Right ventricle myocardium inferior (tissue), 1 donor: Measurements from ENCODE around the gene TBC1D25. TPM values are rescaled to one million over a fixed set of nuclear protein-coding genes. Genes with fewer than 3 reads are reported as not detected.
"Not testable (repeated sequence)": the region's sequence is repeated elsewhere in the genome, so short reads cannot be mapped to it uniquely, and the experiment has no call there.

Source experiments
- ATAC-seq: fragments of 200-7000 bp; cut with Tn5 transposase; one replicate; pipeline ENCODE4 v1.9.1; 2020; ENCODE audit warnings: mild to moderate bottlenecking, moderate library complexity
- DNase-seq: peaks from one replicate; pipeline ENCODE4 v3.0.0; 2021; ENCODE audit errors: missing footprints
- intact Hi-C: fragments of 100-400 bp; cut with DNase I; formaldehyde crosslinking; loops from one replicate; pipeline ENCODE4 v1.11.0; 2022
- total RNA-seq: library from RNA; stranded (reverse); fragmentation: NEBNext Ultra II Directional; extraction: Animal tissue kit (Norgen Biotek cat#: 25700); gene quantifications from one replicate; pipeline ENCODE4 v1.2.1, GENCODE V29; 2021
- donor health status: DM: no; HTN: yes; CAD: no; lungs with severe emphysema.

Gene TBC1D25
- total RNA-seq, 1 donor from 2014 or later, result 20.5 TPM

GRCh38 chrX:48513670-48514069, 25.8 kb upstream of the TBC1D25 start:
- intact Hi-C loops, result no loop called here
- ATAC-seq, result no peak
- DNase-seq, result no peak

GRCh38 chrX:48514126-48514806, 25.2 kb upstream of the TBC1D25 start:
- ATAC-seq, result no peak
- intact Hi-C loops, result no loop called here

GRCh38 chrX:48514868-48515460, 24.6 kb upstream of the TBC1D25 start:
- intact Hi-C loops, result no loop called here
- DNase-seq, result no peak
- ATAC-seq, result no peak

More at GRCh38 chrX:48514126-48514806, 25.2 kb upstream of the TBC1D25 start:
- no peak for DNase-seq

GRCh38 chrX:48515842-48516241, 23.7 kb upstream of the TBC1D25 start:
- ATAC-seq, result no peak

DNA sequence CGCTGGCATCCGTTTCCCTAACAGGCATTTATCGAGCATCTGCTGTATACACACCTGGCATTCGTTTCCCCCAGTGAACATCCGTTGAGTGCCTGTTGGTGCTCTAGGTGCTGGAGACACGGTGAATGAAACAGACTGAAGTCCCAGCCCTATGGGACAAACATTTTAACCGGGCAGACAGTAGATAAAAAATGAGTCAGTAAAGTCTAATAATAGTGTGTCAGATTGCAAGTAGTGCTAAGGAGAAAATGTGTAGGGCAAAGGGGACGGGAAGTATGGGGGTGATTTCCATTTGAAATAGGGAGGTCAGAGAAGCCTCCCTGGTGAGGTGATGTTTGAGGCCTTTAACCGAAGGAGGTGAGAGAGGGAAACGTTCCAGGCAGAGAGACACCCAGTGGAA, 23.2 kb upstream of the TBC1D25 start:
- ATAC-seq (no peak), DNase-seq (no peak)
- intact Hi-C loops, result no loop called here

More at GRCh38 chrX:48515842-48516241, 23.7 kb upstream of the TBC1D25 start:
- intact Hi-C loops, result no loop called here
- DNase-seq, result no peak

DNA sequence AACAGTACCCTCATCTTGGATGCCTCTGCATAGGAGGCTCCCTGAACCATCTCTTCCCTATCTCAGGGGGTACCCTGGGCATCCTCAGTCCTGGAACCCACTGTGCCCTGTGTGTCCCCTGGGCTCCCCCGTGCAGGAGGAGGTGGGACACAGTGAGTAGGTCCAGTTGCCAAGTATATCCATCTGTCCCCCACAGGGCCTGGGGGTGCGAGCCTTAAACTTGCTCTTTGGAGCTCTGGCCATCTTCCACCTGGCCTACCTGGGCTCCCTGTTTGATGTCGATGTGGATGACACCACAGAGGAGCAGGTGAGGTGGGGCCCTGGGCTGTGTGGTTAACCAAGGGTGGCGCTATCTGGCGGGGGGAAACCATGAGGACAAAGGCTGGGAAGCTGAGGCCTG, 22.5 kb upstream of the TBC1D25 start:
- intact Hi-C loops, result no loop called here
- no peak for ATAC-seq

GRCh38 chrX:48519481-48519880, 20.0 kb upstream of the TBC1D25 start:
- ATAC-seq, DNase-seq, intact Hi-C loops: not testable (repeated sequence)

More for the DNA sequence above, 22.5 kb upstream of the TBC1D25 start:
- DNase-seq, result no peak

- DNase-seq, result no peak
- intact Hi-C loops, result no loop called here
- ATAC-seq, result no peak
These were observed 19.1 kb upstream of the TBC1D25 start for GRCh38 chrX:48520455-48520854.

DNA sequence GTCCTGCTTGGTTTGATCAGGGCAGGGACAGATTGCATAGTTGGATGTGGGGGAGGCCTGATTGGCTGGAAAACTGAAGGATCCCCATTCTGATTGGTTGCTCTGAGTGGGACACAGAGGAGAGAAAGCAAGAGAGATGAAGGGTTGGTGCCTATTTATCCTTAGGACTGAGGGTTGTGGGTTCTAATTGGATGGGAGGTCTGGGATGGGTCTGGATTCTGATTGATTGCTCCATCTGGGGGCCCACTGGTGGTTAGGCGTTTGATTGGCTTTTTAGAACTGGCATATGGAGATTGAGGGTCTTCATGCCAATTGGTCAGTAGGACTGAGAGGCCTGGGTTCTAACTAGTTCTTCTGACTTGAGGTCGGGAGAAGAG, 18.6 kb upstream of the TBC1D25 start:
- ATAC-seq (no peak), DNase-seq (no peak)
- intact Hi-C loops, result no loop called here

DNA sequence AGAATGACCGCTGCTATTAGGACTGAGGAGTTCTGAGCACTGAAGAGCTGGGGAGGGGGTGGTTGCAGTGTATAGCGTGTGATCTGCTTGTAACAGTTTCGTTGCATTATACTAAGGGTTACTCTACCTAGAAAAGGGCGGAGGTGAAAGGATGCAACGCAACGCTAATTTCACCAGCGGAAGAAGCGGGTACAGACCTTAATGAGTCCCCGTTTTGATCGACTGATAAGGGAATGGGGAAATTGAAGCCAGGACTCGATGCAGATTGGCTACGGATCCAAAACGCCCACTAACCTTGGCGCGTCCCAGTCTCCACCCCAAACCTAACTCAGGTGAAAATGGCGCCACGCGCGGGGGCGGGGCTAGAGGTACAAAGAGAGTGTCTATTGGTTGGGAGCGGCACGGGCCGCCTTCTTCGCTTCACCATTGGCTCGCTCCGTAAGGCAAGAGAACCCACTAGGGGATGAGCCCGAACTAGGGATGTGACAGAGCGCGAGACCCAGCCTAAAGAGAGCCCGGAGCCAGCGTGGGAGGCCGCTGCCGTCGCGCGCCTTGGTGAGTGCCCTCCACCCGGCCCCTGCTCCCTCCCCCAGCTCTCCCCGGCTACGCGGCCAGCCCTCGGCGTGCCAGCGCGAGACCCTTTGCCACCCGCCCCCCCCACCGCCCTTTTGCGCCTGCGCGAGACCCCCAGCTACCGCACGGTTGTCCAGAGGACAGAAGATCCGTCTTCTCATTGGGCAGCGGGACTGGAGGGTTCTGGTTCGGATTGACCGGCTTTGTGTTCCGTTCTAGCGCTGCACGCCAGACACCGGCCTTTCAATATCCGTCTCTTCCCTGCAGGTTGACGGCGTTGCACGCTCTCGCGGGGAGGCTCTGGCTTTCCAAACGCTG, 17.9 kb upstream of the TBC1D25 start, which contains the start of gene EBP:
Gene EBP, plus strand, starts transcription at position 456 of the 891 bp plus-strand sequence. CDS start 1,964 bp downstream, outside the sequence.
- DNase-seq (peak; percentile 94), ATAC-seq (peak; percentile 99)
- intact Hi-C loops, result no loop called here

- peak; percentile 15 for ATAC-seq
- intact Hi-C loops, result no loop called here
These were observed 17.2 kb upstream of the TBC1D25 start for GRCh38 chrX:48522291-48522690.

DNA sequence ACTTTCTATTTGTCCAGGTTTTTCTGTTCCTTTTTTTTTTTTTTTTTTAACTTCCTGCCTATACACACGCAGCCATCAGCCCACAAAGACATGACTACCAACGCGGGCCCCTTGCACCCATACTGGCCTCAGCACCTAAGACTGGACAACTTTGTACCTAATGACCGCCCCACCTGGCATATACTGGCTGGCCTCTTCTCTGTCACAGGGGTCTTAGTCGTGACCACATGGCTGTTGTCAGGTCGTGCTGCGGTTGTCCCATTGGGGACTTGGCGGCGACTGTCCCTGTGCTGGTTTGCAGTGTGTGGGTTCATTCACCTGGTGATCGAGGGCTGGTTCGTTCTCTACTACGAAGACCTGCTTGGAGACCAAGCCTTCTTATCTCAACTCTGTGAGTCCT, 15.8 kb upstream of the TBC1D25 start:
- no peak for ATAC-seq
- no peak for DNase-seq
- intact Hi-C loops, result no loop called here

More at GRCh38 chrX:48522291-48522690, 17.2 kb upstream of the TBC1D25 start:
- no peak for DNase-seq

DNA sequence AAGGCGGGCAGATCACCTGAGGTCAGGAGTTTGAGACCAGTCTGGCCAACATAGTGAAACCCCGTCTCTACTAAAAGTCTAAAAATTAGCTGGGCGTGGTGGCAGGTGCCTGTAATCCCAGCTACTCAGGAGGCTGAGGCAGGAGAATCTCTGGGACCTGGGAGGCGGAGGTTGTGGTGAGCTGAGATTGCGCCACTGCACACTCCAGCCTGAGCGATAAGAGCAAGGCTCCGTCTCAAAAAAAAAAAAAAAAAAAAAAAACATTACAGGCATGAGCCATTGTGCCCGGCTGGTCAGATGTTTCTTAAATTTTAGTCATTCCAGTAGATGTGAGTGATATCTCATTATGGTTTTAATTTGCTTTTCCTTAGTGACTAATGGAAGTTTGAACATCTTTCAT, 13.7 kb upstream of the TBC1D25 start:
- ATAC-seq, intact Hi-C loops, DNase-seq: not testable (repeated sequence)

DNA sequence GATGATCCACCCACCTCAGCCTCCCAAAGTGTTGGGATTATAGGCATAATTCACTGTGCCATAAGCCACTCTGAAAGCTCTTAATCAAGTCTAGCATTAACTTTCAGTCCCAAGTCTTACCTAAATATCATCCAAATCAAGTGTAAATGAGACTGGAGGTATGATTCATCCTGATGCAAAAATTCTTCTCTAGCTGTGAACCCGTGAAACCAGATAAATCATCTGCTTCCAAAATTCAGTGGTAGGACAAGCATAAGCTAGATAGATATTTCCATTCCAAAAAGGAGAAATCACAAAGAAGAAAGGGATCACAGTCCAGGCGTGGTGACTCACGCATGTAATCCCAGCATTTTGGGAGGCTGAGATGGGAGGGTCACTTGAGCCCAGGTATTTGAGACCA, 8.8 kb upstream of the TBC1D25 start:
- DNase-seq (no peak), ATAC-seq (no peak)
- intact Hi-C loops, result no loop called here

DNA sequence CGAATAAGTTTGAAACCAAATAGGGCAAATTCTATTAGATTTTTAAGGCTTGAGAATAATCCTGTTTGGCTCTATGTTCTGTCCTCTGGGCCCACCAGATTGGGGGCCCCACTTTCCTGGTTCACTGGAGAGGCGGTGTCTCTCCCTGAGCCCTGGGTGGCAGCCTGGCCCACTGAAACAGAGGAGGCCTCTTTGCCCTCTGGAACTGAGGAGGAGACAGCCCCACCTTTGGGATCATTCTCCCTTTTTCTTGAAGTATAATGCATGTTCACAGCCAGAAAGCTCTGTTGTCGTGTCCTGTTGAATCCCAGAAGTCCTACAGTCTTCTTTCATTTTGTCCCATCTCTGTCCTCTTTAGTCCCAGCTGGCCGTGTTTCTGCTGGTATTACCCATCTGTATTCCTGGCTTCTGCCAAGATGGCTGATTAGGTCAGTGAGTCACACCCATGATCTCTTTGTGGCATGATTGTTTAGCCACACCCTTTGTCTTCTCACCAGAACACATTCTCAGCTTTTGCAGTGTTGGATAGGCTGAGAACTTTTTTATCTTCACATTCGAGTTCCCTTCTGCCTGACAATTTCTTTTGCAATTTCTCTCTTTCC, 8.1 kb upstream of the TBC1D25 start:
- DNase-seq (no peak), ATAC-seq (peak; percentile 69)
- intact Hi-C loops, result no loop called here

DNA sequence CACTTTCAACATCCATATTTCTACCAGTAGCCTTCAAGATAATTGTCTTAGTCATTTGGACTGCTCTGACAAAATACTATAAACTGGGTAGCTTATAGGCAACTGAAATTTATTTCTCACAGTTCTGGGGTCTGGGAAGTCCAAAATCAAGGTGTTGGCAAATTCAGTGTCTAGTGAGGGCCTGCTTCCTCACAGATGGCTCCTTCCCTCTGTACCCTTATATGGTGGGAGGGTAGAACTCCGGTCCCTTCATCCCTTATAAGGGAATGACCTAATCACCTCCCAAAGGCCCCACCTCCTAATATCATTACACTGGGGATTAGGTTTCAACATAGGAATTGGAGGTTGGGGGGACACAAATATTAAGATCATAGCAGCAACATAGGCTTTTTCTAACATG, 7.4 kb upstream of the TBC1D25 start:
- intact Hi-C loops, result no loop called here
- DNase-seq (no peak), ATAC-seq (no peak)

DNA sequence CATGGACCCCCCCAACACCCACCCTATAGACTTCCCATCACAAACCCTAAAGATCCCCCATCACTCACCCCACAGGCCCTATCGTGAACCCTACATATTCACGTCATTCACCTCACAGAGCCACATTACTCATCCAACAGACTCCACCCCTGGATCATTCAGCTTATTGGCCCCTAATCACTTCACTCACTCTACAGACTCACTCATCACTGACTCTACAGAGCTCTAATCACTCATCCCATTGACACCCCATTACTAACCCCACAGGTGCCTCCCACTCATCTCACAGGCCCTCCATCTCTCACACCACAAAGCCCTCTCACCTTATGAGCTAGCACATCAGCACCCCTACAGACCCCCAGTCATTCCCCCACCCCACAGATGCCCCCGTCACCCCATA, 6.3 kb upstream of the TBC1D25 start:
- intact Hi-C loops, result no loop called here
- DNase-seq, result no peak
- no peak for ATAC-seq

DNA sequence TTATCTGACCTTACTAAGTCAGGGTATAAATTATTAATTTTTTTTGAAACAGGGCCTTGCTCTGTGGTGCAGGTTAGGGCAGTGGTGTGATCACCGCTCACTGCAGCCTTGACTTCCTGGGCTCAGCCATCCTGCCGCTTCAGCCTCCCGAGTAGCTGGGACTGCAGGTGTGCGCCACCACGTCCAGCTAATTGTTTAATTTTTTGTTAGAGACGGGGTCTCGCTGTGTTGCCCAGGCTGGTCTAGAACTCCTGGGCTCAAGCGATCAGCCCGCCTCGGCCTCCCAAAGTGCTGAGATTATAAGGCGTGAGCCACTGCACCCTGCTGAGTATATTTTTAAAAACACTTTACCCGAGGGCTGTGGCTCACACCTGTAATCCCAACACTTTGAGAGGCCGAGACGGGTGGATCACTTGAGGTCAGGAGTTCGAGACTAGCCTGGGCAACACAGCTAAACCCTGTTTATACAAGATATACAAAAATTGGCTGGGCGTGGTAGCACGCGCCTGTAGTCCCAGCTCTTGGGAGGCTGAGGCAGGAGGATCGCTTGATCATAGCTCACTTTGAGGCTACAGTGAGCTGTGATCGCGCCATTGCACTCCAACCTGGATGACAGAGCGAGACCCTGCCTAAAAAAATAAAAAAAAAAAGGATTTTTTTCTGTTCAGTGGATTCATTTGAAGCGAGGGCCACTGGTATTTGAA, 721 bp upstream of the TBC1D25 start:
- DNase-seq (no peak), ATAC-seq (no peak)
- intact Hi-C loops, result no loop called here

- no peak for DNase-seq
- intact Hi-C loops, result no loop called here
- ATAC-seq, result peak; percentile 71
These were observed 488 bp downstream of the TBC1D25 start for GRCh38 chrX:48540028-48540375.
